Globus pallidus (tissue), 1 donor: Measurements from ENCODE around the gene UBE2N.

ENCODE experiments used
- DNase-seq: peaks from one replicate; pipeline ENCODE4 v3.0.0-alpha.2; 2015; ENCODE audit warnings: low spot score

UBE2N gene

DNA sequence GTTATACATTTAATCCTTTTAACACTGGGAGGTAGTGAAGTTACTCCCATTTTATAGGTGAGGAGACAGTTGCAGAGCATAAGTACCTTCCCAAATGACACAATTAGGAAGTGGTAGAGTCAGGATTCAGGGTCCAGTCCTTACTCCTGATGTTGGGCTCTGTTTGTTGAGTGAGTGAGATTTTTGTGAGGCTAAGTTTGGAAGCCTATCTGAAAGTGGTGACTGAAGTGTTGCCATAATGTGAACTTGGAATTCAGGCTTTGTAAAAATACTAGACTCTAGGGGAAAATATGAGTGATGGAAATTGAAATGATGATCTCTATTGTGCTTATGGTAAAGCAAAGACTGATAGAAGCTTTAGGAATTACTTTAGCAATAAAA lies 61.8 kb downstream of the UBE2N start:
- DNase-seq: no peak

DNA sequence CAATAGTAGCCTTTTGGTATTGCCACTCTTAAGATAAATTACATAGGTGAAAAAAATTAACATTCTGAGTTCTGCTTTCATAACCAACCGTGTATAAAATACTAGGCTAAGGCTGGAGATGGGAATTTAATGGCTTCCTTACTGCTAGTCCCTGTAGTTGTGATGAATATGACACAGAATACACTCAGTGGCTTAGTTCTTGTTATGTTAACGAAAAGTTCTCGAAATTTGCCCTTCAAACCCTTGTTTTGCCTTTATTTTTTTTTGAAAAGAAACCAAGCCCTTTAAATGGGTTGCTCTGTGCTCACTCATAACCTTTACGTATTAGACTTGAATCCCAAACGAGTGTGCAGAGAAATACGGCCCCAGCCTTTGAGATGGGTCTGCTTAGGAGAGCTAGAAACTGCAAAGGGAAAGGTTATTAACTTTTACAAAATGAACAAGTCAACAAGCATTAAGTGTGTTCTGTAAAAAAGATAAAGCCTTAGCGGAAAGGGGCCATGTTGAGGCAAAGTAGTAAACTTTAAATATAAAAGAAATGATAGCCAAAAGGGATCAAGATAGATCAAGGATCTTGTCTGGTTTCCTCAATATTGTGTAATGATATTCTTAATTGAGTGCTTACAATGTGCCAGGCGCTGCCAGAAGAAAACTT lies 62.3 kb downstream of the UBE2N start:
- peak; percentile 29 for DNase-seq

DNA sequence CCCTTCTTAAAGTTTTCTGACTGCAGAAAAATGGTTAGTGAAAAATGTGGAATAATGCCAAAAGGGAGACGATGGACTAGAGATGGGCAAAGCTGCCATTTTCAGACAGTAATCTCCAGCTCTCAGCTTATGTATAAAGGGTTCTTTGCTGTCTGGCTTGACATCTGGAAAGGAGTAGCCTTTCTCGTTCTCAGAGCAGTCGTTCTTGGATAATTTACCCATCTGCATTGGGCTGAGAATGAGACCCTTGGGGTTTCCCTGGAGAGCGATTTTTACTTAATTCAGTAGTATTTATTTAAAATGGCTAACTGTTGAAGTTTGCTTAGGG lies 62.8 kb downstream of the UBE2N start:
- no peak for DNase-seq

DNA sequence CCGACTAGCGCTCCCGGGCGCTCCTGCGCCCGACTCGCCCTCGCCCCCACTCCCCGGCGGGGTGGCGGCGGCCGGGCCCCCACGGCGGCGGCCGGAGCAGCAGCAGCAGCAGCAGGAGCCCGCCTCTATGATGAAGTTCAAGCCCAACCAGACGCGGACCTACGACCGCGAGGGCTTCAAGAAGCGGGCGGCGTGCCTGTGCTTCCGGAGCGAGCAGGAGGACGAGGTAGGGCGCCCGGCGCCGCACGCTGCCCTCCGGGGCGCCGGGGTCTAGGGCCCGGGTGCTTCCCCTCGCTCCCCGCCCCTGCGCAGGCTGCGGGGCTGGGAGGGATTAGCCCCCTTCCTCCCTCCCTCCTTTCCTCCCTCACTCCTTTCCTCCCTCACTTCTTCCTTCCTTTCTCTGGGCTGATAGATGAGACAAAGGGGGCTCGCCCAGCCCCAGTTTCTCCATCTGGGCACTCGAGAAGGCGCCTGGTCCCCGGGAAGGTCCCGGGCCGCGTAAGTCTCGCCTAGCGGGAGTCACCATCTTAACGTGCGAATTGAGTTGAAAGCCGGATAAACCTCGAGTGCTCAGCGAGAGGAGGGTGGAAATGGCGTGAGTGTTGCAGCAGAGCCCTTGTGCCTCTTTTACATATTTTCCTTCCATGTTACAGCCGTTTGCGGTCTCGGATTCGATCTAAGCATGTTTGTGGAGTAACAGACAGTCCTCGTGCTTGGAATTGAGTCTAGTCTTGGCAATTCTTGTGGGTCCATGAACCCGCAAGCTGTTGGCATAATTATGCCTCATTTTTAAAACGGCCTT lies 63.4 kb downstream of the UBE2N start:
- DNase-seq: peak; percentile 44

DNA sequence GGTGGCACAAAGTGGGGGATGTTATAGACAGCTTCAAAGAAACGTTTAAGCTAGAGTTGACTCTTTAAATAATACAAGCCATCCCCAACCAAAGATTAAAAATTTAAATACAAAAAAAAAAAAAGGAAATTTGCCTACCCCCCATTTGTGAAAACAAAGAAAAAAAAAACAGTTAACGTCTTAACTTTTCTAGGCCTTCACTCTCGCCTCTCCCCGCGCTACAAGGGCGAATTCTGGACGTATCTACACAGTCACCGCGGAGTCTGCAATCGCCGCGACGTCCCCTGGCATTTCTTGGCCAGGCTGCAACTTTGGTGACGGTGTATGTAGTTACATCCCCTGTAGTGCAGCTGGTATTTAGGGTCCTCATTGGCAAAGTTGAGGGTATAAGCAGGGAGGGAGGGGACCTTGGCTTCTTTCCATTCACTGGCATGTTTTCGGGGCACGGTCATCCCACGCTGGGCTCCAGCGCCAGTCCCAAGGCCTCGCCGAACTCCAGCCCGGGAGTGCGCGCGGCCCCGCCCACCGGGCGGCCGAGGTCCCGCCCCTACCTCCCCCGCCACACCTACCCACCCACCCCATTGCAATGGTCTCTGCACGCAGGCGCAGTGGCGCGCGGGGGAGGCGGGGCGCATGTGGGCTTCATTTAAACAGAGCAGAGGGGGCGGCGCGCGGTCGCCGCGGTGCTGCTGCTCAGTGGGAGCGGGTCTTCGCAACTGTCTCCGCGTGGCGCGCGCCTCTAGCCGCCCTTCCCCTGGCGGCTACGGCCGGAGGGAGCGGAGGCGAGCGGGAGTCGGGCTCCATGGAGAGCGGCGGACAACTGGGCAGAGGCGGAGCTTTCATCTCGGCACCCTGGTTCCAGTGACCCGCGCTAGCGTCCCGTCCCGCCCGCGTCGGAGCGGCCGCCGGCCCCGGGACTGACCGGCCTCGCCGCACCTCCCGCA lies 64.2 kb downstream of the UBE2N start, which contains the start of gene NUDT4:
Gene NUDT4 (plus strand): TSS at position 674 of the 944 bp plus-strand sequence. CDS start 398 bp downstream, outside the sequence.
- peak; percentile 91 for DNase-seq

DNA sequence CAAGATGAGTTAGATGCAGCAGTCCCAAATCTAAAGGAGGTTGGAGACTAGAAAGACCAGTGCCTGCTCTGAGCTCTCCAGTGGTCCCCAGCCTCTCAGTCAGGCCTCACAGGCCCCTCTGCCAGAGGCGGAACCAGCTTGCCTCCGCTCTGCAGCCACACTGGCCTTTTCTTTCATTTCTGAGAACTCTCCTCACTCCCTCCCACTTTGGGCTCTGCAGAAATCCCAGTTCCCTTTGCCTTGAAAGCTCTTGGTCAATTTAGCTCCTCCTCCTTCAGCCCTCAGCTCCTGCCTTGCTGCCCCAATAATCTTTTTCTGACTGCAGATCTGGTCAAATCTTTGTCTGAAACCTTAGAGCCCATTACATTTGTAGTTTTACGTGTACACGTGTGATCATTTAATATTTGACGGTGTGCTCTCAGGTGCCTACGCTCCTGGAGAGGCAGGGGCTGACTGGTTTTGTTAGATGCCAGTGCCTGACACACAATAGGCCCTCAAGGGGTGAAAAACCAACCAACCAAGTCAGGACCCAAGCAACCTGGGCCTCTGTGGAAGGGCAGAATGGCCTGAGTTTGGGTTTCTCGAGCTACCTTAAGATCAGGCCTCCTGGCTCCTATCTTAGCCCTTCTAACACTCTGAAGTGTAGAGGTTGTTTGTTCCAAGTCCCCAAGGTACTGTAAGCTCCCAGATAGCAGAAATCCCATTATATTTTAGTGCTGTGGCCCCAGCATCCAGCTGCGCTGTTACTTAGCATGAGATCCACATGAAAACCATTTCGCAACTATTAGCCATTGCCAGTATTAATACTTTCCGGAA lies 65.1 kb downstream of the UBE2N start:
- DNase-seq: peak; percentile 53

DNA sequence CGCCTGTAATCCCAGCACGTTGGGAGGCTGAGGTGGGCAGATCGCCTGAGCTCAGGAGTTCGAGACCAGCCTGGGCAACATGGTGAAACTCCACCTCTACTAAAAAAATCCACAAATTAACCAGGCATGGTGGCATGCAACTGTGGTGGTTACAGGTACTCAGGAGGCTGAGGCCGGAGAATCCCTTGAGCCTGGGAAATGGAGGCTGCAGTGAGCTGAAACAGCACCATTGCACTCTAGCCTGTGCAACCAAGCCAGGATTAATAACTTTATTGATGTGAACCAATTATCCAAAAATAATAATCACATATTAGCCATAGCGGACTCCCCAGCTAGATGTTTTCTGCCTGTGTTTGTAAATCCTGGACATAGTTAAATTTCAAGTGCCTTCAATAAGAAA lies 65.8 kb downstream of the UBE2N start:
- no peak for DNase-seq

DNA sequence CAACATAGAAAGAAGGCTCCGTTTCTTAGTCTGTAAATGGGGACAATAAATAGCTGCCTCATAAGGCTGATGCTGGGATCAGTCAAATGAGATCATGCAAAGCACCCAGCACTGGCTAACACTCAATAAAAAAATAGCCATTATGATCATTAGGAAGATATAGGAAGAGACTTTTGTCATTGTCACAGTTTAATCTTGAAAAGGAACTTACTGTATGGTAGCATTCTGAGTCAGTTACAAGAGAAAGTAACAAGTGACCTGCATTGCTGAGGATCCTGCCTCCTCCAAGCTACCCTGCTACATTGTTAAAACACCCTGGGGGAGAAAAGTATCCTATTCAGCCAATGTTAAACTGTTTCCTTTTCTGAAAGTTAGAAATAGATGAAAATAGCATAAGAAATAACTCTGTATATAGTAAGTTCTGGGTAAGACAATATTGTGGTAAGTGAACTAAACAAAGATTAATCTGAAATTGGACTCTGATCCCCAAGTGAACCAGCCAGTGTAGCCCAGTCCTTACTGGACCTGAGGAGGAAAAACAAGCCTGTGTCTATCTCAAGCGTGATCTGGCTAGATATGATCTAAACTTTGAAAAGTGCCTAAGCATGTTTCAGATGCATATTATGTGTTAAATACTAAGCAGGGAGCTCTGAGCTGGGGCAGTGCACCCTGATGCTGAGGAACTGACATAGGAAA lies 67.6 kb downstream of the UBE2N start:
- DNase-seq: no peak

DNA sequence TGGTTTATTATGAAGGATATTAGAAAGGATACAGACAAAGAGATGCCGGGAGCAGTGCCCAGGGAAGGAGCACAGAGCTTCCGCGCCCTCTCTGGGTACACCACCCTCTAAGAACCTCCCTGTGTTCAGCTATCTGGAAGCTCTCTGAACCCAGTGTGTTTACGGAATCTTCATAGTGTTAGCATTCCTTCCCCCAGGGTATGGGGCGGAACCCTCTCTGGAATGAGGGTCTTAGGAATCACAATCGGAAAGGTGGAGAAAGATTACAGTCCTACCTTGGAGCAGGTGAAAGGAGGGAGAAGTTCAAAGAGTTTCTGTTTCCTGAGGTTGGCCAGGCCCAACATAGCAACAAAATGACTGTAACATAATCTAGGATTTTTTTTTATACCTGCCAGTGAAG lies 70.8 kb downstream of the UBE2N start:
- DNase-seq: no peak

DNA sequence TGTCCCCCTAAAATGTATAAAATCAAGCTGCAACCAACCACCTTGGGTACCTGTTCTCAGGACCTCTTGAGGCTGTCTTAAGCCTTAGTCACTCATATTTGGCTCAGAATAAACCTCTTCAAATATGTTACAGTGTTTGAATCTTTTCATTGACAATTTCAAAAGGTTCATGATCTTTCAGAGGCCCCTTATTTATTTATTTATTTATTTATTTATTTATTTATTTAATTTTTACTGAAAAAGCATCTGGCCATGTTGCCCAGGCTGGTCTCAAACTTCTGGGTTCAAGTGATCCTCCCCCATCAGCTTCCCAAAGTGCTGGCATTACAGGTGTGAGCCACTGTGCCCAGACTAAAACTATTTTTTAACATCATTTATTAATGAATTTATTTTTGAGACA lies 72.2 kb downstream of the UBE2N start:
- no peak for DNase-seq

DNA sequence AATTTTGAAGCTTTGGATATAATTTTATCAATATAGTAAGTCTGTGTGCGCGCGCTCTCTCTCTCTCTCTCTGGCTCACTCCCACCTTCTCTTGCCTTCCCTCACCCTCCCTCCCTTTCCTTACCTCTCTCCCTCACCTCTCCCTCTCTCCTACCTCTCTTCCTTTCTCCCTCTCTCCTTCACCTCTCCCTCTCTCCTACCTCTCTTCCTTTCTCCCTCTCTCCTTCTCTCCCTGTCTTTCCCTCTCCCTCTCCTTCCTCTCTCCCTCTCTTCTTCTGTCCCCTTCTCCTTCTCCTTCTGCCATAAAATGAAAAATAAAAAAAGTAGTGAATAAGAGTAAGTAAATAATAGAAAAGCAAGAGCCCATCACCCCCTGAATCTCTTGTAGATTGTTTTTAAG lies 73.0 kb downstream of the UBE2N start:
- no peak for DNase-seq

DNA sequence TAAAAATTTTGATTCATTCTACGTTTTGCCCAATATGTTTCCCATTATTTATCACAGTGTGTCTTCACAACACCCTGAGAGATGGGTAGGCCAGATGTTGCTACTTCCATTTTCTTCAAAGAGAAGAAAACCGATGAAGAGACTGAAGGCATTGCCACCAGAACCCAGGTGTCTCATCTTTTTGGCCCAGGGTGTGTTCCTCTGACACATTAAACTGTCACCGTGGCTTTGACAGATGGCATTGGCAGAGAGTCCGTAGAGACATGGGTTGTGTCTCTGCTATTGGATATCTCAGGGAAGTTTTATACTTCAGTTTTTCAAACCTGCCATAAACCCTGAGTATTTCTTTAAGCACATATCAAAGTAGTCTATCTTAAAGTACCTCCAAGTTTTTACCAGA lies 75.3 kb downstream of the UBE2N start:
- DNase-seq: no peak

DNA sequence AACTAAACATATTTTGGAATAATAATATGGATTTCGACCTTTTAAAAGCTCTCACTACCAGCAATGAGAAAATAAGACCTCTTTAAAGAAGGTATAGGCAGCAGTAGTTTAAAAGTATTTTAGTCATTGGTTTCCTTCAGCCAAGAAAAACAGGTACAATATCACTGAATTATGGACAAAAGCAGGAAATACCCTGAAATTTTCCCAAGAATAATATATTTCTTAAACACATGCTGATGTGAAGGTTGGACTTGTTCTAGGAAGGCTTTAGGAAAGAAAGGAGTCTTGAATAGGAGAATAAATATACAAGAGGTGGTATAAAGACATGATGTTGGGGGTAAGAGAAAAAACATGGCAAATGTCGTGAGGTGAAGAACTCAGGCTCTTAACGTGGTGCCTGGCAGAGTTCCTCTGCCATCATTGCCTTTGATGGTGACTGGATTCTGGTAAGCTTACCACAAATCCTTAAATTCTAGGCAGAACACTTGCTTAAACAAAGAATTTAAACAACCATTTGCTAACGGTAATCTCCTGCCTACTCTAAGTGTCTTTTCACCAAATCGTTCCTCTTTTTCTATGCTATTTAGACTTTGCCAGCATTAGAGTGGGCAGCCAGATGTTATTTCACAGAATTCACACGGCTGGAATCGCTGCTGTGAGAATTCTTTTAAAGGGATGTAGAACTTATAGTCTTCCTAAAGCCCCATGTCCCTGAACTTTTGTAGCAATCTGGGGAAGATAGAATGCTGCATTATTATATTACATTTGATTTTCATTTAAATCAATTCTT lies 75.9 kb downstream of the UBE2N start:
- no peak for DNase-seq

DNA sequence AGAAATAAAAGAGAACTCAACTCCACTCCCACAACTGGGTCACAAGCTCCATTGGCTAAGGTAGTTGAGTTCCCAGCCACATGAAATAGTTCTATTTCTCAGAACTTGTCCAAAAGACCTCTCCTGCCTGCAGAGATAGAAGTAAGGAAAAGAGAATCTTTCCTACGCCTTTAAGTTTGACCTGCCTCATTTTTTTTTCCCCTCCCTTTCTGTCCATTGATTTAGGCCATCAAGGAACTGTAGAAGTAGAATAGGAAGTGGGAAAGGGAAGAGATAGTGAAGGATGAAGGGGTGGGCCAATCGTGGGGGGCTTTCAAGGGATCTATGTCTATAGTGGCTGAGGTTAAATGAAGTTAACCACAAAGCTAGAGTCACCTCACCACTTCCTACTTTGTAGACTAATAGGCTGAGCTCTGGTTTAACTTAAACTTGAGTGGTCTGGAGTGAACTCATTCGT lies 77.9 kb downstream of the UBE2N start:
- no peak for DNase-seq

DNA sequence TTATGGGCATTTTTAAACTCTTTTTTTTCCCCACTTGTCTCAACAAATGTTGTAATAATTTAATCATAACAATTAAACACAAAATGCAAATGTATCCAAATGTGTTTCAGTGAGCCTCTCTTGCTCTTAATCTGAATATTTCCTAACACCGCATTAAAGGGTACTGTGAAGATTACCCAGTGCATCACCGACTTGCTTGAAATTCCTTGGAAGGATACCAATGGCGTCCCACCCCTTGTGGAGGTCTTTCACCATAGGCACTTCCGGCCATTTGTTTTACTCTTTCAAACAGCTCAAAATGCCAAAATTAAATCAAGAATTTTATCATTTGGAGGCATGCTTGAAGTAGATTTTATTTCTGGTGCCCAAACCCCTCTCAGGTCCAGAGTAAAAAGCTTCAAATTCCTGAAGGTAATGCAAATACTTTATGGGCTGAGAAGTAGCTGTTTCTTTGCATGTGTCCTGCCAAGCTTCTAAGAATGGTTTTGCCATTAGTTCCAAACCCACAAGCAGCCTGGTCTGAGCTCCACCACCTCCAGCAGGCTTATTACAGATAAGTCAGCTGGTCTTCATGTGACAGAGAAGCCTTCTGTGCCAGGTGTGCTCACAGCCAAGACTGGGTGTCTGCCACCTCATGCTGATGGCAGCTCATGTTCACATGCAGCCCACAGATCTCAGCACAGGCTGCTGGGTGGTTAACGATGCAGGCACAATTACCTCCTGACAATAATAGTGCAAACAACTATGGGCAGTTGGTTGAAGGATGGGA lies 80.4 kb downstream of the UBE2N start:
- DNase-seq: no peak

DNA sequence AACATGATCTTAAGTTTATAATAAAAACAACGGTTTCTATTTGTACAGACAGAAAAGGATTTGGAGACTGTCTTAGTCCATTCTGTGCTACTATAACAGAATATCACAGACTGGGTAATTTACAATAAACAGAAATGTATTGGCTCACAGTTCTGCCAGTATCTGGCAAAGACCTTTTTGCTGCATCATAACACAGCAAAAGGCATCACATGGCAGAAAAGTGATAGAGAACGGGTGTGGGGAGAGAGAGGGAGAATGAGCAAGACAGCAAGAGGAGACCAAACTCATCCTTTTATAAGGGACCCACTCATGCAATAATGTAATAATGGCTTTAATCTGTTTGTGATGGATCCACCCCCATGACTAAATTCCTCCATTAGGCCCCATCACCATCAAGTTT lies 81.1 kb downstream of the UBE2N start:
- DNase-seq: no peak

DNA sequence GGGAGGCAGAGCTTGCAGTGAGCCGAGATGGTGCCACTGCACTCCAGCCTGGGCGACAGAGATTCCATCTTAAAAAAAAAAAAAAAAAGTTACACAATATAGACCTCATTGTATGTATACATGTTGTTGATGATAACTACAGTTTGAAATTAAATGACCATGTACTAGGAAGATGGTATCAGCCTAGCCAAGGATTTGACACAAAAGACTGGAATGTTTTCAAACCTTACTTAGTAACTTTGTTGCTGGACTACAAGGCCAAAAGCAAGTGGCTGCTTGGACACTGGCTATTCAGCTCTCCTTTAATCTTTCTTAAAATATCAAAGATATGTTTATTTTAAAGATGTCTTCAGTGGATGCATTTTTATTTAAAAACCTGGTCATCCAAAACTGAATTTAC lies 82.9 kb downstream of the UBE2N start:
- DNase-seq: no peak

DNA sequence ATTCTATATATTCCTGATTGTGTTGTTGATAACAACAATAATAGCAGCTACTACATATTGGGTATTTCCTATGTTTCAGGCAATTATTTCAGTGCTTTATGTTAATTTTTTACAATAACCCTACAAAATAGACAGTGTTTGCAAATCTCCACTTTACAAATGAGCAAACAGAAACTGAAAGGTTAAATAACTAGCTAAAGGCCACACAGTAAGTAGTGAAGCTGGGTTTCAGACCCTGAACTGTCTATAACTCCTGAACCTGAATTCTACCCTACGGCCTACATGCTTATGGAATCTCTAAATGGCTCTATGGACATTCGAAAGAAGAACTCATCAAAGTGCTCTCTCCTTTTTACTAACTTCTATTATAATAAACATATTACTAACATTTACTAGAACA lies 83.7 kb downstream of the UBE2N start:
- no peak for DNase-seq

DNA sequence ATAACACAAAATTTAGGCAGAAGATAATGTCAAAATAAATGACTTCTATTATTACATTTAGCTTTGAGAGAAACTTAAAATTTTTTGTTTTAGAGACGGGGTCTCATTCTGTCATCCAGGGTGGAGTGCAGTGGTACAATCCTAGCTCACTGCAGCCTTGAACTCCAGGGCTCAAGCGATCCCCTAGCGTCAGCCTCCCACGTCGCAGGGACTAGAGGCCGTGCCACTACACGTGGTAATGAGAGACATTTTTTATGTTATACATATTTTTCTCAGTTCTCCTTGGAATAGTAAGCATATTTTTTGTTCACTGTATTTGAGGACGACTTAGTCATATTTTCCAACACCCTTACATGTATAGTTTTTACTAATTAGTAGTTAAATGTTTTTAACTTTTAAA lies 85.5 kb downstream of the UBE2N start:
- DNase-seq: no peak
